Glomerular visceral epithelial cell (primary cell): ENCODE measurements around the gene CCDC92.

ENCODE experiments used
- DNase-seq: peaks from one replicate; pipeline ENCODE4 v3.0.0-alpha.2; 2016; ENCODE audit errors: extremely low spot score

The CCDC92 gene

GRCh38 chr12:123976227-123976826 lies 3.7 kb upstream of the CCDC92 start:
- DNase-seq, result no peak

GRCh38 chr12:123973552-123974341 lies 1.1 kb upstream of the CCDC92 start:
- DNase-seq, result peak; percentile 30

GRCh38 chr12:123971770-123972456 lies 718 bp downstream of the CCDC92 start:
- DNase-seq, result peak; percentile 42

- DNase-seq, result no peak
These were observed 1.2 kb downstream of the CCDC92 start for GRCh38 chr12:123971449-123971769.

- DNase-seq, result peak; percentile 22
These were observed 5.5 kb downstream of the CCDC92 start for GRCh38 chr12:123967121-123967586.

- DNase-seq, result peak; percentile 62
These were observed 6.0 kb downstream of the CCDC92 start for GRCh38 chr12:123966596-123966995.

GRCh38 chr12:123965382-123965781 lies 7.2 kb downstream of the CCDC92 start:
- no peak for DNase-seq

- no peak for DNase-seq
These were observed 8.8 kb downstream of the CCDC92 start for GRCh38 chr12:123963821-123964220.

GRCh38 chr12:123962513-123962912 lies 10.1 kb downstream of the CCDC92 start:
- no peak for DNase-seq

GRCh38 chr12:123961585-123962345 lies 10.9 kb downstream of the CCDC92 start:
- no peak for DNase-seq

- DNase-seq, result no peak
These were observed 11.8 kb downstream of the CCDC92 start for GRCh38 chr12:123960856-123961255.

GRCh38 chr12:123960029-123960735 lies 12.4 kb downstream of the CCDC92 start:
- no peak for DNase-seq

- no peak for DNase-seq
These were observed 13.8 kb downstream of the CCDC92 start for GRCh38 chr12:123958876-123959275.

- DNase-seq, result no peak
These were observed 14.2 kb downstream of the CCDC92 start for GRCh38 chr12:123958462-123958861.

GRCh38 chr12:123957196-123957595 lies 15.4 kb downstream of the CCDC92 start:
- DNase-seq, result no peak

- no peak for DNase-seq
These were observed 16.4 kb downstream of the CCDC92 start for GRCh38 chr12:123956249-123956648.

GRCh38 chr12:123954647-123955350 lies 17.8 kb downstream of the CCDC92 start:
- DNase-seq, result no peak

- no peak for DNase-seq
These were observed 20.6 kb downstream of the CCDC92 start for GRCh38 chr12:123952037-123952436.

GRCh38 chr12:123951467-123951866 lies 21.2 kb downstream of the CCDC92 start:
- no peak for DNase-seq

GRCh38 chr12:123950476-123951349 lies 21.9 kb downstream of the CCDC92 start:
- DNase-seq, result no peak
